ENCODE measurements around the gene FUZ. TPM values are rescaled to one million over a fixed set of nuclear protein-coding genes. Genes with fewer than 3 reads are reported as not detected.

The FUZ gene
- polyA plus RNA-seq, 1 of the 3 experiments (the other 2 are of a cell fraction) = 29.9 TPM

DNA sequence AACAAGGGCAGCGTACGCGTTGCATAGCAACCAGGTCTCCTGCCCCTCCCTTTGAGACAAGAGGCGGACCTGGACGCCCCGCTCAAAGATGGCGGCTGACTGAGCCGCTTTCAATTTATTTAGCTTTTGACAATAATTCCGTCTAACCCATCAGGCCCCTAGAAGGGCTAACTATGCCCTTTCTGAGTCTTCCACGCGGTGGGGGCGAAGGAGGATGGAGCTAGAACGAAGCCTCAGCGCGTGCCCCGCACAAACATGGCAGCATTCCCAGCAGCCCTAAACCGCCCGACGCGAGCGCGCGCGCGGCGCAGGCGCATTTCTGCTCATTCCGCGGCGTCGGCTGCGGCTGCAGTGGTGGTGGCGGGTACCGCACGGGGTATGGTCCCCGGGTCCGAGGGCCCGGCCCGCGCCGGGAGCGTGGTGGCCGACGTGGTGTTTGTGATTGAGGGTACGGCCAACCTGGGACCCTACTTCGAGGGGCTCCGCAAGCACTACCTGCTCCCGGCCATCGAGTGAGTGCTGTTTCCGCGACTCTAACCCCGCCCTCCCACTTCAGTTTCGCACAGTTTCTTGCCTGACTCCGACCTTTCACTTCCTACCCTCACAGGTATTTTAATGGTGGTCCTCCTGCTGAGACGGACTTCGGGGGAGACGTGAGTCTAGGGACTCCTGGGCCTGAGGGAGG is 5.0 kb upstream of the FUZ start, which contains the start of gene MED25:
Gene MED25, plus strand, starts transcription at position 326 of the 685 bp plus-strand sequence. Its CDS starts 53 bp downstream, at position 379.
- TF ChIP-seq FOXM1 (IDR thresholded peaks at IDR 0.05; ENCODE audit: low read depth) (no peak), ELF1 (IDR thresholded peaks at IDR 0.05) (0 out of 2 replicates have a peak, but pooled peaks have one; percentile 22), SIN3A (IDR thresholded peaks at IDR 0.05; ENCODE audit: borderline replicate concordance, low read depth, low read length) (peak; percentile 50; the same call in 1 of the 2 replicates), MXI1 (IDR thresholded peaks at IDR 0.05; ENCODE audit: low read depth, low read length) (peak; percentile 59; the same call in 1 of the 2 replicates), RCOR1 (IDR thresholded peaks at IDR 0.05; ENCODE audit: low read length) (no peak), NRF1 (IDR thresholded peaks at IDR 0.05; ENCODE audit: low read depth, low read length) (peak; percentile 78), RAD21 (IDR thresholded peaks at IDR 0.05; ENCODE audit: low read length) (no peak), JUND (IDR thresholded peaks at IDR 0.05) (no peak), CHD2 (IDR thresholded peaks at IDR 0.05; ENCODE audit: low read length, partially characterized antibody) (peak; percentile 22), TCF12 (IDR thresholded peaks at IDR 0.05) (no peak), POLR2AphosphoS5 (IDR thresholded peaks at IDR 0.05; ENCODE audit: low read depth, low read length) (peak; percentile 74), YY1 (IDR thresholded peaks at IDR 0.05; ENCODE audit: low read depth) (peak; percentile 99)

DNA sequence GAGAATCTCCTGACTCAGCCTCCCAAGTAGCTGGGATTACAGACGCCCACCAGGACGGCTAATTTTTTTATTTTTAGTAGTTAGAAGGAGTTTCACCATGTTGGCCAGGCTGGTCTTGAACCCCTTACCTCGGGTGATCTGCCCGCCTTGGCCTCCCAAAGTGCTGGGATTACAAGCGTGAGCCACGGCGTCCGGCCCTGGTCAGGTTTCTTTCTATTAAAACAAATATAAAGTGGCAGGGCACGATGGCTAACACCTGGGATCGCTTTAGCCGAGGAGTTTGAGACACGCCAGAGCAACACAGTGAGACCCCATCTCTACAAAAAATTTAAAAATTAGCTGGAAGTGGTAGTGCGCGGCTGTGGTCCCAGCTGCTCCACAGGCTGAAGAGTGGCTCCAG is 3.5 kb upstream of the FUZ start:
- TF ChIP-seq, protein P1, sequence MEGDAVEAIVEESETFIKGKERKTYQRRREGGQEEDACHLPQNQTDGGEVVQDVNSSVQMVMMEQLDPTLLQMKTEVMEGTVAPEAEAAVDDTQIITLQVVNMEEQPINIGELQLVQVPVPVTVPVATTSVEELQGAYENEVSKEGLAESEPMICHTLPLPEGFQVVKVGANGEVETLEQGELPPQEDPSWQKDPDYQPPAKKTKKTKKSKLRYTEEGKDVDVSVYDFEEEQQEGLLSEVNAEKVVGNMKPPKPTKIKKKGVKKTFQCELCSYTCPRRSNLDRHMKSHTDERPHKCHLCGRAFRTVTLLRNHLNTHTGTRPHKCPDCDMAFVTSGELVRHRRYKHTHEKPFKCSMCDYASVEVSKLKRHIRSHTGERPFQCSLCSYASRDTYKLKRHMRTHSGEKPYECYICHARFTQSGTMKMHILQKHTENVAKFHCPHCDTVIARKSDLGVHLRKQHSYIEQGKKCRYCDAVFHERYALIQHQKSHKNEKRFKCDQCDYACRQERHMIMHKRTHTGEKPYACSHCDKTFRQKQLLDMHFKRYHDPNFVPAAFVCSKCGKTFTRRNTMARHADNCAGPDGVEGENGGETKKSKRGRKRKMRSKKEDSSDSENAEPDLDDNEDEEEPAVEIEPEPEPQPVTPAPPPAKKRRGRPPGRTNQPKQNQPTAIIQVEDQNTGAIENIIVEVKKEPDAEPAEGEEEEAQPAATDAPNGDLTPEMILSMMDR (IDR thresholded peaks at IDR 0.05) = no peak
- TF ChIP-seq TCF12 (IDR thresholded peaks at IDR 0.05) = no peak
- TF ChIP-seq FOSL2 (IDR thresholded peaks at IDR 0.05; ENCODE audit: borderline replicate concordance, low read depth) = no peak
- TF ChIP-seq RFX5 (IDR thresholded peaks at IDR 0.05; ENCODE audit: low read length) = no peak
- no peak for TF ChIP-seq TEAD4 (IDR thresholded peaks at IDR 0.05; ENCODE audit: borderline replicate concordance, insufficient read depth)
- TF ChIP-seq FOXM1 (IDR thresholded peaks at IDR 0.05; ENCODE audit: low read depth) = no peak
- no peak for TF ChIP-seq MXI1 (IDR thresholded peaks at IDR 0.05; ENCODE audit: low read depth, low read length)
- no peak for TF ChIP-seq SIN3A (IDR thresholded peaks at IDR 0.05; ENCODE audit: borderline replicate concordance, low read depth, low read length)
- peaks cover 21% of the 10 kb centered on the region for H3F3A ChIP-seq (replicated peaks; ENCODE audit: insufficient read depth)
- 0 out of 2 replicates have a peak overlapping the region, but pooled peaks have one; percentile 33 for H2AFZ ChIP-seq (ENCODE audit: low read depth)
- POLR2A ChIA-PET = no interaction called here
- peak overlapping the region; percentile 64 to 98 for H3K27ac ChIP-seq (ENCODE audit: low read depth in 2 of 2, low read length in 1 of 2)
- H3K9me2 ChIP-seq = no peaks in the 10 kb centered on the region
- peaks cover 35% of the 10 kb centered on the region for H3K79me2 ChIP-seq (ENCODE audit: insufficient read depth)
- CTCF ChIA-PET = no interaction called here
- H4K20me1 ChIP-seq (ENCODE audit: insufficient read depth) = no peaks in the 10 kb centered on the region
- H3K4me1 ChIP-seq (ENCODE audit: control insufficient read depth in 1 of 2, insufficient read depth in 2 of 2, low read depth in 1 of 2, low read length in 1 of 2) = peaks cover 4 to 25% of the 10 kb centered on the region in 2 experiments; a peak in 3 of 4 replicates
- 80% methylated on average over 14 of the region's 14 CpGs for WGBS (ENCODE audit: low lambda C conversion rate)
- H3K4me3 ChIP-seq (ENCODE audit: low read depth in 2 of 2, low read length in 1 of 2) = no peak overlapping the region
- no peaks in the 10 kb centered on the region for H3K27me3 ChIP-seq (ENCODE audit: insufficient read depth)
- H3K36me3 ChIP-seq (replicated peaks in 1 of 2; ENCODE audit: control insufficient read depth in 1 of 2, insufficient read depth in 2 of 2, low read length in 1 of 2) = peaks cover 0 to 6% of the 10 kb centered on the region in 2 experiments
- H3K4me2 ChIP-seq = no peak overlapping the region
- peak overlapping the region; percentile 98; the same call in 1 of the 2 replicates for H3K9ac ChIP-seq
- DNase-seq = no peak
- H3K9me3 ChIP-seq = no peaks in the 10 kb centered on the region

More for the DNA sequence above, 5.0 kb upstream of the FUZ start, which contains the start of gene MED25:
- Histone ChIP-seq H3K4me3 (ENCODE audit: low read depth in 2 of 2, low read length in 1 of 2) (peak within 1 kb of the TSS; percentile 72 to 90), H2AFZ (ENCODE audit: low read depth) (peak within 1 kb of the TSS; percentile 90), H3F3A (replicated peaks; ENCODE audit: insufficient read depth) (peaks cover 21% of the 10 kb centered on the region), H3K27me3 (ENCODE audit: insufficient read depth) (no peaks in the 10 kb centered on the region), H3K79me2 (ENCODE audit: insufficient read depth) (peaks cover 50% of the 10 kb centered on the region), H4K20me1 (ENCODE audit: insufficient read depth) (no peaks in the 10 kb centered on the region), H3K27ac (ENCODE audit: low read depth in 2 of 2, low read length in 1 of 2) (peak within 1 kb of the TSS; percentile 93 to 98), H3K36me3 (replicated peaks in 1 of 2; ENCODE audit: control insufficient read depth in 1 of 2, insufficient read depth in 2 of 2, low read length in 1 of 2) (peaks cover 0 to 6% of the 10 kb centered on the region in 2 experiments), H3K9me2 (no peaks in the 10 kb centered on the region), H3K9ac (peak within 1 kb of the TSS; percentile 98), H3K9me3 (no peaks in the 10 kb centered on the region), H3K4me2 (peak within 1 kb of the TSS; percentile 97), H3K4me1 (ENCODE audit: control insufficient read depth in 1 of 2, insufficient read depth in 2 of 2, low read depth in 1 of 2, low read length in 1 of 2) (peaks cover 0 to 18% of the 10 kb centered on the region in 2 experiments; a peak in 3 of 4 replicates)
- CTCF ChIA-PET = interaction anchor here (0.7 to 1.2 kb wide), 6 partner anchors 12 to 100 kb away, joined by 3 to 4 read pairs (median 3); no protein-coding TSS in a partner anchor
- POLR2A ChIA-PET = interaction anchor here (0.9 kb wide), 1 partner anchor 32 kb away, joined by 3 read pairs; the partner anchor contains the start of gene PTOV1
- DNase-seq = peak; percentile 95
- WGBS (ENCODE audit: low lambda C conversion rate) = under 1% methylated on average over 25 of the region's 57 CpGs

Data from SK-N-SH (cell line).